Frontal cortex (tissue), 4 donors: ENCODE measurements around the gene ZIC2. TPM values are rescaled to one million over a fixed set of nuclear protein-coding genes. Genes with fewer than 3 reads are reported as not detected.

Source experiments
- DNase-seq, 2 donors: peaks; one replicate each; pipeline ENCODE4 v3.0.0; 2012; ENCODE audit warnings: low spot score in 2 of 2
- FAIRE-seq: peaks from 2 replicates; lab custom pipeline; 2012; peaks lifted over from hg19 to GRCh38; lab: Jason Lieb, UNC
- total RNA-seq: library from RNA; depleted of rRNA; stranded (reverse); fragments of >200 nt; gene quantifications from one replicate; pipeline ENCODE4 v1.2.3, GENCODE V29; 2014
- donor health status: control.
- donor health status: control.
- donor health status: control.

Gene ZIC2
- total RNA-seq, 1 donor from 2014 or later: 2.4 TPM

DNA sequence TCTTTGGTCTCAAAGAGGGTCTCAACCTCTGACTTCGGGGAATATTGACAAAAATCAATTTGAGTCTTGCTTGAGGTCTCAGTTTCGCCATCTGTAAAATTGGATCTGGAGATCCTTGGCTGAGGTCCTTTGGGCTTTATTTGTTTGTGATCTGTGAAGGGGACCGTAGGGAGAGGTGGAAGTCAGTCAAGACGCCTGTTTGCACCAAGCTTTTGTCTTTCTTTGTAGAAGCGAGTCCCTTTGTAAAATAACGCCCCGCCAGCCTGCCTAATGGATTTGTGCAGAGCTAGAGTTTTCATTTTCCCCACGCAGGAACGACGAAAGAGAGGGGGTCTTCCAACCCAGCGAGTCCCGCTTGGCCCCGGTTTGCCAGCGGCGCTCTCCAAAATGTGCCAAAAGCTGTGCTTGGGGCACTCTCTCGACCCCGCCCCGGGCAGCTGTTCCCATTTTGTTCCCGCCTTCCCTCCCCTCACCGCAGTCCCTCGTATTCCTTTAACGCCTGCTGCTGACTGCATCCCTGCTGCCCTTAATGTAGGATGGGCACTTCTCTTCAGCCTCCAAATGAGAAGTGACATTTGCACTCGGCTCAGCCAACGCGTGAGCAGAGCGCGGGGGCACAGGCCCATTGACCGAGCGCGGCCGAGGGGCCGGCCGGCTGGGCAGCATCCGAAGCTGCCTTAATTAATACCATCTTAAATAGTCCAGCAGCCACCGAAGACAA is 23.0 kb upstream of the ZIC2 start:
- FAIRE-seq (no peak), DNase-seq (no peak)

DNA sequence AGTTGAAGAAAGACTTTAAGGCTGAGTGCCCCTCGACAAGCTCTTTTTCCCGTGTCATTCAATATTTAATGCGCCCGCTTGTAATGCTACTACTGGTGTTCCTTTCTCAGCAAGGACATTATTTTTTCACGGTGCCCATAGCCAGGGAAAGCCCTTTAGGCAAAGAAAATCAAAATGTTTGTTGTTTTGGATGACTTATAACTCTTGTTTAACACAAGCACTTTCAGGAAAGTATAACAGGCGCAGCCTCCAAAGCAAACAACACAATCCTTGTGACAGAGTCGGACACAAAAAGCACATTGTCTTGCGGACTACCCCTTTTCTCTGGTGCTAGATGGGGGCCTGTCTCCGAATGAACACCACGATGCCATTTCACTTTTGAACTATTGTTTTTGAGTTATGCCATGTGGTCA is 22.5 kb upstream of the ZIC2 start:
- peak in 1 of 2 donors; percentile 70 for DNase-seq
- FAIRE-seq: no peak

GRCh38 chr13:99959540-99960230 is 21.9 kb upstream of the ZIC2 start:
- no peak for FAIRE-seq

DNA sequence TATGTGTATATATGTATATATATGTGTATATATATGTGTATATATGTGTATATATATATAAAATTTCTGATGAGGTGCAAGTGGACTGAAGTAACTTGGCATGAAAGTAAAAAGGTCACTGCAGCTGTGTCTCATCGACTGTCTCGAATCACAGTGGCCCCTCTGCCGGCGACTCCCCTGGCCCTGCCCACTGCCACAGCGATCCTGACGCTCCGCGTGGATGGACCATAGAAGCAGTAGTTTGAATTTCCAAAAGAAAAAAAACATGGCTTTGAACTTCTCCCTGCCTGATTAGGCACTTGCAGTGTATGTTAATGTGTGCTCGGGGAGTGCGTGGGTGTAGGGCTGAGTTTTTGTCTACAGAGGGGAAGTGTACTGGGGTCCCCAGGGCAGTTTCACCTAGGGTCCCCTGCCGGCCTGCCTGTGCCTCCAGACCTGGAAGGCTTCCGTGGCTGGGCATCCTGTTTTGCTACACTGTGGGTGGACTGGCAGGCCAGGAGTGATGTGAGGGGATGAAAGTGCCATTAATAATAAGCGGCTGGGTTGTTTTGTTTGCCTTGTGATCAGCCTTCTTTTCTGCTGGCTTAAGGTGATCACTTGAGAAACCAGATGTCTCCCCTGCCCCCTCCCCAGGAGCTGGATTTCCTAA is 20.8 kb upstream of the ZIC2 start:
- no peak for DNase-seq
- no peak for FAIRE-seq

More at GRCh38 chr13:99959540-99960230, 21.9 kb upstream of the ZIC2 start:
- peak in 1 of 2 donors; percentile 56 for DNase-seq

DNA sequence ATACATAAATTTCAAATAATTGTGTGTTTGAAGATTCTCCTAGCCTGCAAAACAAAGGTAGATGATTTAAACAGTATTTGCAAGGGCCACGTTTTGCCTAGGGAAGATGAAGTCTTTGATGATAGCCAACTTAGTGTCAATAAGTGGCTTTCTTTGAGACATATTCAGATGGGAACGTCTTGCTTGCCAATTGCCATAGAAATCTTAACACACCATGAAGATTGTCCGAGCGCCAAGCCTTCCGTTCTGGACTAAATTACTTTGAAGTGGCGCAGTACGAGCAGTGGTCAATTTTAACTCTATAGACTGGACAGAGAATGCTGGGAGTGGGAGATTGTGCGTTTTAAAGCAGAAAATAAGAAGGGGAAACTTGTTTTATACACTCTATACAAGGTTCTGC is 19.9 kb upstream of the ZIC2 start:
- no peak for FAIRE-seq
- no peak for DNase-seq

- no peak for FAIRE-seq
- no peak for DNase-seq
Observed at GRCh38 chr13:99962242-99962641, 19.3 kb upstream of the ZIC2 start.

DNA sequence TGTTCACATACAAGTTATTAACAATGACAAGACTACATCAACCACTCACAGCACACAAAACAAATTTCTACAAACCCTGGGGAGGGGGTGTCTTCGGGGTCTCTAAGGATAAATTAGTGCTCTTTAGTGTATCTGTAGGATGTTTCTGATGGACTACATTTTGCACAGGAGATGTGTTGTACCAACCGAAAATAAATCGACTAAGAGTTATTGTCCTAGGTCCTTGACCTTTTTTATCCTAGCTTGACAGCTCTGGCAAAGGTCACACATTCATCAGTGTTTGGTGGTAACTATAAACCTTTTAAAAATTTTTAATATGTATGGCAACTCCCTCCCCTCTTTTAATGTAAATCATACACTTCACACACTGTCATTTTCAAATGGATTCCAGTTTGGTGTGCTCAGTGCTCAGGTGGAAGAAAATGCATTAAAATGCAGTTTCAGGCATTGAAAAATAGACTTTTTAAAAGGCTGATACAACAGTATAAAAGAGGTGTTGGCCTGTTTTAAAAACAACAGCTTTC is 17.7 kb upstream of the ZIC2 start:
- FAIRE-seq (no peak), DNase-seq (no peak)

DNA sequence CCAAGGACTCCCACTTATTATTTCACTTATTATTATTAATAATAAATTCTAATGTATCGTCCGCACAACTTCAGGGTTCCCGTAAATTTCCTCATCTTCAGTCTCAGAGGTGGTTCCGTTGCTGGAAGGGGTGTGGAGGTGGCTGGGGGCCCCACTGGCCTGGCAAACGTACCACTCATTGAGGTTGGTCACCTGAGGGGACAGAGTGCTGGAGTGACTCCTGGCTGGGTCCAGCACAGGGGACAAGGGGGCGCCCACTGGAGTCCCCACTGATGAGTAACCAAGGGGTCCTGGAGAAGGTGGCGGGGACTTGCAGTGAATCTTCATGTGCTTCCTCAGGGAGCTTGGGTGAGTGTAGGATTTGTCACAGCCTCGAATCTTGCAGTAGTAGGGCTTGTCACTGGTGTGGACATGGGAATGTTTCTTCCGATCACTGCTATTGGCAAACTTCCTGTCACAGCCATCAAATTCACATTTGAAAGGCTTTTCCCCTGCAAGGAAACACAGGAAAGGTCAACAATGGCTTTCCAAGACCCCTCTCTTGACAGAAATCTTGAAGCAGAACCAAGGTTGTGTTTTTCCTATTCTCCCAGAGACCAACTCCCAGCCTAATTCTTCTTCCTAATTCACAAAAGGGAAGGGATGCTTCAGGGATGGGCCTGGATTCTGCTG is 16.1 kb upstream of the ZIC2 start:
- FAIRE-seq: no peak
- DNase-seq: no peak

DNA sequence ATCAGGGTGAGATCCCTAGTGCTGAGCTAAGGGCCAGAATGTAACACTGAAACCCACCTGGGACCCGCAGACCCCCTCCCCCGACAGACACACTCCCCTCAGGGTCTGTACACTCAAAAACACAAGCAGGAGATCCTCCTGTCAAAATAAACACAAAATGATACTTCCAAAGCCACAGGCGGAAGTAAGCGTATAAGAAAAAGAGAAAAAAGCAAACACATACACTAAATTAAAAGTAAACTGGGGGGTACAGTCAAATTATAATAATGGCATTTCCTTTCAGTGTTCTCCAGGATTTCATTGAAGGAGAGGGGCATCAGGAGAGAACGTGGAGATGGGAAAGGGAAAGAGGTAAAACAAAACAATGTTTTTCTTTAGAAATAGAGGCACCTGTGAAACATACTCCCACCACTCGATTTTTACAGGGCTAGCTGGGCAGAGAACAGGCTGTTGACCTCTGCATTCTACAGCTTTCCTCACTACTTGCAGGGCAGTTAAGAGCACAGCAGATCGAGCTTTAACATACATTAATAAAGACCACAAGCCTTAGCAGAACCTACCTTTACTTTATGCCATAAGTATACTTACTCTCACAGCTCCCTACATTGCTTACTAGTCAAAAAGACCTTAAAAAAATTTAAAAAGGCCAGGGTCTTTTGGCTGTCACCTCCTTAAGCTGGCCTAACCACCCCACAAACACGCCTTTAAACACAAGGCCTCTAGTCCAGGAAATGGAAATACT is 15.3 kb upstream of the ZIC2 start:
- DNase-seq (no peak), FAIRE-seq (no peak)

DNA sequence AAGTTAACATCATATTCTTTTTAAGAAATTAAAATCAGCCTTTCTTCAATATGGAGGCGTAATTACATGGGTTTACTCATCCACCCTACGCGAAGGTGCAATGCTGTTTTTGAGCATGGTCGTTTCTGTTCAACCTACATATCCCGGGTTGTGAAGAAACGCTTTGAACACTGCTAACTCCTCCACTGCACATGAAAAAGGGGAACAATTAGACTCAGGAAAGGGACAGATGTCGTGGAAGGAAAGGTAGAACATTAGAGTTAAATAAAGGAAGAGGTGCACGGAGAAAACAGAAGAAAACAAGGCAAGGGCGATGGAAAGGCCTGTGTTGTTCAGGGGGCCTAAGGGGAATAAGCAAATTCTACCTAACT is 14.1 kb upstream of the ZIC2 start:
- DNase-seq (no peak), FAIRE-seq (no peak)

GRCh38 chr13:99967869-99968520 is 13.6 kb upstream of the ZIC2 start:
- FAIRE-seq: no peak
- DNase-seq: no peak

DNA sequence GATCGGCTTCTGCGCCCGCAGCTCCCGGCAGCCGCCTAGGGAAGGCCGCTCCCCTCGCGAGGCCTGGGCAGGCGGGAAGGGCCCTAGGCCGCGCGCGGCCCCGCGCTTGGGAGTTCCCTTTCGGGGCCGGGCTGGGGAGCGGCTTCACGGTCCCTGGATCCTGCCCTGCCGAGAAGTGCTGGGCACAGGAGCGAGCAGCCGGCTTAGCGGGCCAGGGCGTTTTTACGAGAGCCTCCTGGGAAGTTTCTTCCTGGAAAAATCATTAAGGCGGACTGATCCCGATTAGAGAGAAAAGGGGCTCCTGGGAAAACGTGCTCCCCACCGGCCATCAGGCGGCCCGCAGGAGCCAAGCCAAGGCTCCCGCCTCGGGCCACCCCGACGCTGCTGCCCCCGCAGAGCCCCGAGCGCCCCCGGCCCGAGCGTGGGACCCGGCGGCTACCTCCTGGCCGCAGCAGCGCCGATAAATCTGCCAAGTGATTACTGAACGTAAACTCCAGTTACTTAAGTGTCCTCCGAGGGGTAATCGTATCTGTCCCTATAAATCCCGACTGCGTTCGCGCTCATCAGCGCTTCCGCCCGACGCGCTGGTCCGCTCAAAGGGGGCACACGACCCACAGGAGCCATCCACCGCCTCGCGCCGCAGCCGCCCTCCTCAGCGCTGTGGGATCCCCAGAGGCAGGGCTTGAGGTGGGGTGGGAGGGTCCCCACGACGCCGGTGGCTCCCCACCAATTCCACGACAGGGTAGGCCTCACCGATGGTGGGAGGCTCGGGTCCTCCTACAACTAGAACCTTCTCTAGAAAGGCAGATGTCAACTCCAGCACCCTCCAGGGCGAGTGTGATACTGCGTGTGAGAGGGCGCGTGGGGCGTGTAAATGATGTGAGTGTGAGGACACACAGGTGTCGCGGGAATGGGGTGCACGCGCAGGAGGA is 12.8 kb upstream of the ZIC2 start:
- DNase-seq: no peak
- FAIRE-seq: no peak

DNA sequence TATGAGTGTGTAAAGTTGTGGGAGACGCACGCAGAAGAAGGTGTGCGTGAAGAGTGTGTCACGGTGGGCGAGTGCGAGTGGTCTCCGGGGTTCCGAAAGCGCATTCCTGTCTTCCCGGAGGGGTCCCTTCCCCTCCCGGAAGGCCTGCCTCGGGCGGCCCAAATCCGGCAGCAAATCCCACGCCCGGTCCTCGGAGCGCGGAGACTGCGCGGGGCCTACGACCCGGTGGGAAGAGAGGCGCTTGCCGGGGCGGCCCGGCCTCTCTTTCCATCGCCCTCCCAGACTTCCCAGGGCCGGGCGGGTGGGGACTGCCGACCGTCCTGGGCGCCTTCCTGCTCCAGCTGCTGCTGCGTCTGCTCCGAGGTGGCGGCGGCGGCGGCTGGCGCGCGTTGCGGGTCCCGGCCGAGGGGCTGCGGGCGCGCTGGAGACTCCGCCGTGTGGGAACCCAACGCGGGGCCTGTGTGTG is 12.1 kb upstream of the ZIC2 start:
- no peak for DNase-seq
- FAIRE-seq: no peak

GRCh38 chr13:99969919-99970650 is 11.5 kb upstream of the ZIC2 start:
- FAIRE-seq: no peak
- DNase-seq: peak in 1 of 2 donors; percentile 49

- DNase-seq (peak in 1 of 2 donors; percentile 55), FAIRE-seq (no peak)
Observed at GRCh38 chr13:99970651-99971575, 10.7 kb upstream of the ZIC2 start.

GRCh38 chr13:99971576-99972189 is 9.9 kb upstream of the ZIC2 start, which contains the start of gene ZIC5:
TSS of gene ZIC5 (minus strand) at chr13:99971767. CDS start at chr13:99971603, 164 bp downstream.
- peak in 1 of 2 donors; percentile 64 for DNase-seq
- FAIRE-seq: no peak
